K562 (cell line): ENCODE data around the gene CAPZA1. TPM values are rescaled to one million over a fixed set of nuclear protein-coding genes. Genes with fewer than 3 reads are reported as not detected.

Experiments
- CBX1 ChIP-seq: sonication (generic); IDR thresholded peaks from 2 replicates; pipeline ENCODE4 v1.6.1; 2016; ENCODE audit warnings: antibody characterized with exemption, low read depth, mild to moderate bottlenecking
- CHCHD3 ChIP-seq: fragments of 250-450 bp; sonication (Bioruptor Pico); IDR thresholded peaks from 2 replicates; pipeline ENCODE4 v2.1.2; 2022; ENCODE audit warnings: mild to moderate bottlenecking
- FOXK2 ChIP-seq, 2 experiments: fragments of 450-650 bp; IDR thresholded peaks in 1 of 2; conservative IDR thresholded peaks in 1 of 2; 2 replicates each; pipeline ENCODE4 v1.6.1; 2016; ENCODE audit warnings: low read depth in 2 of 2, mild to moderate bottlenecking in 1 of 2
- HDAC1 ChIP-seq, 2 experiments: fragments of 450-650 bp; IDR thresholded peaks; 2 replicates each; pipeline ENCODE4 v1.6.1; 2016 to 2017; ENCODE audit warnings: inconsistent platforms in 1 of 2, mild to moderate bottlenecking in 1 of 2, moderate library complexity in 1 of 2
- LCOR ChIP-seq: sonication (generic); formaldehyde crosslinking; IDR thresholded peaks from 2 replicates; pipeline ENCODE4 v1.8.0; 2022; ENCODE audit warnings: mild to moderate bottlenecking, missing genetic modification reagents
- PCBP1 ChIP-seq: fragments of 200-400 bp; formaldehyde crosslinking; IDR thresholded peaks from 2 replicates; pipeline ENCODE4 v1.6.1; 2018; ENCODE audit warnings: mild to moderate bottlenecking, low read depth, low read length; ENCODE audit not compliant: poor library complexity, severe bottlenecking
- POLR2H ChIP-seq: IDR thresholded peaks from 2 replicates; pipeline ENCODE4 v1.6.1; 2016; ENCODE audit warnings: missing genetic modification characterization, low read depth, mild to moderate bottlenecking, control low read depth, missing compliant biosample characterization, moderate library complexity
- SIN3A ChIP-seq, 2 experiments: fragments of 150-350 bp in 1 of 2; IDR thresholded peaks; 2 replicates each; pipeline ENCODE4 v1.6.1; 2011 to 2016; ENCODE audit warnings: borderline replicate concordance in 2 of 2, low read depth in 2 of 2, low read length in 2 of 2, mild to moderate bottlenecking in 2 of 2, moderate library complexity in 2 of 2; ENCODE audit not compliant: control insufficient read depth in 1 of 2
- THRAP3 ChIP-seq: fragments of 450-650 bp; IDR thresholded peaks from 2 replicates; pipeline ENCODE4 v1.6.1; 2016; ENCODE audit warnings: mild to moderate bottlenecking, inconsistent platforms, borderline replicate concordance
- ZNF583 ChIP-seq: fragments of 250-450 bp; sonication (Bioruptor Pico); IDR thresholded peaks from 2 replicates; pipeline ENCODE4 v1.4.0; 2020
- polyA plus RNA-seq, 8 experiments: library from polyadenylated mRNA; depleted of rRNA in 4 of 8; stranded (reverse) in 5 of 8; unstranded in 3 of 8; fragments of >200 nt; fragmentation: Nextera tagmentation in 2 of 8; fragmentation: Illumina TruSeq in 1 of 8; extraction: Ambion mirVana in 2 of 8; extraction: Trizol in 1 of 8; gene quantifications; 2 replicates each; pipeline versions ENCODE4 v1.2.1 to v1.2.3, GENCODE V29; 2011 to 2014; ENCODE audit warnings: inconsistent platforms in 1 of 8, missing spikeins in 1 of 8
- total RNA-seq, 7 experiments: library from RNA; depleted of rRNA in 6 of 7; stranded (reverse); fragments of >200 nt in 6 of 7; fragmentation: Illumina TruSeq in 2 of 7; extraction: Trizol in 2 of 7; gene quantifications; 2 replicates each; pipeline versions ENCODE4 v1.2.1 to v1.2.3, GENCODE V29; 2011 to 2021; ENCODE audit warnings: low replicate concordance in 1 of 7
- TF ChIP-seq, protein P1 (sequence below): fragments of 250-450 bp; sonication (Bioruptor Pico); IDR thresholded peaks from 2 replicates; pipeline ENCODE4 v1.8.0; 2021; ENCODE audit warnings: borderline replicate concordance, mild to moderate bottlenecking, moderate library complexity; ENCODE audit not compliant: poor library complexity, severe bottlenecking
- TF ChIP-seq, protein P2 (sequence below): fragments of 150-350 bp; conservative IDR thresholded peaks from 2 replicates; pipeline ENCODE4 v1.6.1; 2014; ENCODE audit warnings: low read length
- TF ChIP-seq, protein P3 (sequence below), 2 experiments: fragments of 450-650 bp; conservative IDR thresholded peaks; 2 replicates each; pipeline ENCODE4 v1.6.1; 2017; ENCODE audit warnings: mild to moderate bottlenecking in 2 of 2, moderate library complexity in 2 of 2
- TF ChIP-seq, protein P4 (sequence below), 3 experiments: fragments of 200-800 bp in 1 of 3; fragments of 250-450 bp in 1 of 3; fragments of 450-650 bp in 1 of 3; sonication (Bioruptor Pico) in 1 of 3; sonication (Bioruptor generic) in 1 of 3; formaldehyde crosslinking in 1 of 3; IDR thresholded peaks; 2 replicates each; pipeline versions ENCODE4 v1.6.1 to v1.8.0; 2016 to 2022; ENCODE audit warnings: mild to moderate bottlenecking in 2 of 3, missing genetic modification characterization in 2 of 3, missing compliant biosample characterization in 1 of 3, moderate library complexity in 1 of 3

Gene CAPZA1
- total and polyA plus RNA-seq, 9 of the 15 experiments (the other 6 are each of a cell fraction or from before 2014, with no cell fraction given) = 237 to 1,020 (median 306) TPM

DNA sequence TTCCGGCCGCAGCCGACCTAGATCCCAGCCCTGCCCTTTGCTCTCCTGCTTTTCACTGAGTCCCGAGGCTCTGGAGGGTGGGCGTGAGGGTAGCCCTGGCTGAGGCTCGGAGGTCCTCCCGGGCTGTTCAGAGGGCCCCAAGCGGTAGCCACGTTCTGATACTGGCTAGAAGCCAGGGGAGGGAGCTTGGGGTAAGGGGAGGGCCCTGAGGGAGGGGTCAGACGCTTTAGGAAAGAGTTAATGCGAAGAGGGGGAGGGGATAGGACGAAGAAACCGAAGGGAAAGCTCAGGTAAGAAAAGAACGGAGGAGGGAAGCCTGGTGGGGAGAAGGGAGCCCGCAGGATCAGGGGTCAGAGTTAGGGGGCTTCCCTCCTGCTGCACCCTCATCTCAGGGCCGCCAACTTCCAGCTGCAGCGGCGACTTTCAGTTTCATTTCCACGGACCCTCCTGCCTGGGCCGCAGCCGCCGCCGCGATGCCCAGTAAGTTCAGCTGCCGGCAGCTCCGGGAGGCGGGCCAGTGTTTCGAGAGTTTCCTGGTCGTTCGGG, 54.9 kb downstream of the CAPZA1 start, which contains the start of gene MOV10 (continued):
- TF ChIP-seq, protein P1, sequence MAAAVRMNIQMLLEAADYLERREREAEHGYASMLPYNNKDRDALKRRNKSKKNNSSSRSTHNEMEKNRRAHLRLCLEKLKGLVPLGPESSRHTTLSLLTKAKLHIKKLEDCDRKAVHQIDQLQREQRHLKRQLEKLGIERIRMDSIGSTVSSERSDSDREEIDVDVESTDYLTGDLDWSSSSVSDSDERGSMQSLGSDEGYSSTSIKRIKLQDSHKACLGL (CRISPR knock-in tag) = no peak
- TF ChIP-seq, protein P2, sequence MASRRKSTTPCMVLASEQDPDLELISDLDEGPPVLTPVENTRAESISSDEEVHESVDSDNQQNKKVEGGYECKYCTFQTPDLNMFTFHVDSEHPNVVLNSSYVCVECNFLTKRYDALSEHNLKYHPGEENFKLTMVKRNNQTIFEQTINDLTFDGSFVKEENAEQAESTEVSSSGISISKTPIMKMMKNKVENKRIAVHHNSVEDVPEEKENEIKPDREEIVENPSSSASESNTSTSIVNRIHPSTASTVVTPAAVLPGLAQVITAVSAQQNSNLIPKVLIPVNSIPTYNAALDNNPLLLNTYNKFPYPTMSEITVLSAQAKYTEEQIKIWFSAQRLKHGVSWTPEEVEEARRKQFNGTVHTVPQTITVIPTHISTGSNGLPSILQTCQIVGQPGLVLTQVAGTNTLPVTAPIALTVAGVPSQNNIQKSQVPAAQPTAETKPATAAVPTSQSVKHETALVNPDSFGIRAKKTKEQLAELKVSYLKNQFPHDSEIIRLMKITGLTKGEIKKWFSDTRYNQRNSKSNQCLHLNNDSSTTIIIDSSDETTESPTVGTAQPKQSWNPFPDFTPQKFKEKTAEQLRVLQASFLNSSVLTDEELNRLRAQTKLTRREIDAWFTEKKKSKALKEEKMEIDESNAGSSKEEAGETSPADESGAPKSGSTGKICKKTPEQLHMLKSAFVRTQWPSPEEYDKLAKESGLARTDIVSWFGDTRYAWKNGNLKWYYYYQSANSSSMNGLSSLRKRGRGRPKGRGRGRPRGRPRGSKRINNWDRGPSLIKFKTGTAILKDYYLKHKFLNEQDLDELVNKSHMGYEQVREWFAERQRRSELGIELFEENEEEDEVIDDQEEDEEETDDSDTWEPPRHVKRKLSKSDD = no peak
- TF ChIP-seq SIN3A (IDR thresholded peaks at IDR 0.05; ENCODE audit: borderline replicate concordance in 2 of 2, control insufficient read depth in 1 of 2, low read depth in 2 of 2, low read length in 2 of 2) (peak; percentile 18 to 82; a peak in 2 of 4 replicates), LCOR (CRISPR knock-in tag) (peak; percentile 74; the same call in 1 of the 2 replicates), CBX1 (peak; percentile 41; the same call in 1 of the 2 replicates), PCBP1 (peak; percentile 12), POLR2H (peak; percentile 60), FOXK2 (conservative IDR thresholded peaks at IDR 0.05 in 1 of 2, IDR thresholded peaks at IDR 0.05 in 1 of 2; ENCODE audit: low read depth in 2 of 2) (peak in 1 of 2 experiments; percentile 13; a peak in 1 of 4 replicates), THRAP3 (0 out of 2 replicates have a peak, but pooled peaks have one; percentile 82), HDAC1 (IDR thresholded peaks at IDR 0.05) (peak in 1 of 2 experiments; percentile 81; a peak in 2 of 4 replicates), CHCHD3 (peak; percentile 14; the same call in 1 of the 2 replicates), ZNF583 (CRISPR knock-in tag) (peak; percentile 30; the same call in 1 of the 2 replicates)
- TF ChIP-seq, protein P3, sequence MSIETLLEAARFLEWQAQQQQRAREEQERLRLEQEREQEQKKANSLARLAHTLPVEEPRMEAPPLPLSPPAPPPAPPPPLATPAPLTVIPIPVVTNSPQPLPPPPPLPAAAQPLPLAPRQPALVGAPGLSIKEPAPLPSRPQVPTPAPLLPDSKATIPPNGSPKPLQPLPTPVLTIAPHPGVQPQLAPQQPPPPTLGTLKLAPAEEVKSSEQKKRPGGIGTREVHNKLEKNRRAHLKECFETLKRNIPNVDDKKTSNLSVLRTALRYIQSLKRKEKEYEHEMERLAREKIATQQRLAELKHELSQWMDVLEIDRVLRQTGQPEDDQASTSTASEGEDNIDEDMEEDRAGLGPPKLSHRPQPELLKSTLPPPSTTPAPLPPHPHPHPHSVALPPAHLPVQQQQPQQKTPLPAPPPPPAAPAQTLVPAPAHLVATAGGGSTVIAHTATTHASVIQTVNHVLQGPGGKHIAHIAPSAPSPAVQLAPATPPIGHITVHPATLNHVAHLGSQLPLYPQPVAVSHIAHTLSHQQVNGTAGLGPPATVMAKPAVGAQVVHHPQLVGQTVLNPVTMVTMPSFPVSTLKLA (conservative IDR thresholded peaks at IDR 0.05) = peak; percentile 70 to 82
- TF ChIP-seq, protein P4, sequence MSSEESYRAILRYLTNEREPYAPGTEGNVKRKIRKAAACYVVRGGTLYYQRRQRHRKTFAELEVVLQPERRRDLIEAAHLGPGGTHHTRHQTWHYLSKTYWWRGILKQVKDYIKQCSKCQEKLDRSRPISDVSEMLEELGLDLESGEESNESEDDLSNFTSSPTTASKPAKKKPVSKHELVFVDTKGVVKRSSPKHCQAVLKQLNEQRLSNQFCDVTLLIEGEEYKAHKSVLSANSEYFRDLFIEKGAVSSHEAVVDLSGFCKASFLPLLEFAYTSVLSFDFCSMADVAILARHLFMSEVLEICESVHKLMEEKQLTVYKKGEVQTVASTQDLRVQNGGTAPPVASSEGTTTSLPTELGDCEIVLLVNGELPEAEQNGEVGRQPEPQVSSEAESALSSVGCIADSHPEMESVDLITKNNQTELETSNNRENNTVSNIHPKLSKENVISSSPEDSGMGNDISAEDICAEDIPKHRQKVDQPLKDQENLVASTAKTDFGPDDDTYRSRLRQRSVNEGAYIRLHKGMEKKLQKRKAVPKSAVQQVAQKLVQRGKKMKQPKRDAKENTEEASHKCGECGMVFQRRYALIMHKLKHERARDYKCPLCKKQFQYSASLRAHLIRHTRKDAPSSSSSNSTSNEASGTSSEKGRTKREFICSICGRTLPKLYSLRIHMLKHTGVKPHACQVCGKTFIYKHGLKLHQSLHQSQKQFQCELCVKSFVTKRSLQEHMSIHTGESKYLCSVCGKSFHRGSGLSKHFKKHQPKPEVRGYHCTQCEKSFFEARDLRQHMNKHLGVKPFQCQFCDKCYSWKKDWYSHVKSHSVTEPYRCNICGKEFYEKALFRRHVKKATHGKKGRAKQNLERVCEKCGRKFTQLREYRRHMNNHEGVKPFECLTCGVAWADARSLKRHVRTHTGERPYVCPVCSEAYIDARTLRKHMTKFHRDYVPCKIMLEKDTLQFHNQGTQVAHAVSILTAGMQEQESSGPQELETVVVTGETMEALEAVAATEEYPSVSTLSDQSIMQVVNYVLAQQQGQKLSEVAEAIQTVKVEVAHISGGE (CRISPR knock-in tag; IDR thresholded peaks at IDR 0.05) = 0 out of 6 replicates have a peak, but pooled peaks of 1 of the 3 experiments have one; percentile 9
